GM18907 (cell line): Measurements from ENCODE around the gene AGBL1.
"Not testable (repeated sequence)": the region's sequence is repeated elsewhere in the genome, so short reads cannot be mapped to it uniquely, and the experiment has no call there.

Experiments used
- ATAC-seq: cut with Tn5 transposase; IDR thresholded peaks from one replicate; pipeline ENCODE4 v1.9.1; 2021; ENCODE audit warnings: mild to moderate bottlenecking, moderate library complexity; ENCODE audit not compliant: unreplicated experiment

The AGBL1 gene

DNA sequence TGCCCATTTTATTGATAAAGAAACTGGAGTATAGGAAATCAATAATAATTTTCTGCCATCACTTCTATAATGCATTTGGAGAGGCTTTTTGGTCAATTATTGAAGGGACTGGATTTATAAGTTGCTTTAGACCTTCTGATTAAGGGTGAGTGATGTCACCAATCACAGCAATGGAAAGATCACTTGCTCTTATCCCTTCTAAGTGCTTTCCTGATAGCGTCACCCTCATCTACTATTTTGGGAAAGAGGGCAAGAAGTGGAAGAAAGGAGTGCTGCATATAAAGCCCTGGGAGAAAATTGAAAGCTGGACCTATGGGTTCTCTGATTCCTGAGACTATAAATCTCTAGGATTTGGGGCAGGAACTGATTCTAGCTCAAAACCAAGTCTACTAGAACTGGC lies 771.3 kb downstream of the AGBL1 start:
- ATAC-seq, result no peak

DNA sequence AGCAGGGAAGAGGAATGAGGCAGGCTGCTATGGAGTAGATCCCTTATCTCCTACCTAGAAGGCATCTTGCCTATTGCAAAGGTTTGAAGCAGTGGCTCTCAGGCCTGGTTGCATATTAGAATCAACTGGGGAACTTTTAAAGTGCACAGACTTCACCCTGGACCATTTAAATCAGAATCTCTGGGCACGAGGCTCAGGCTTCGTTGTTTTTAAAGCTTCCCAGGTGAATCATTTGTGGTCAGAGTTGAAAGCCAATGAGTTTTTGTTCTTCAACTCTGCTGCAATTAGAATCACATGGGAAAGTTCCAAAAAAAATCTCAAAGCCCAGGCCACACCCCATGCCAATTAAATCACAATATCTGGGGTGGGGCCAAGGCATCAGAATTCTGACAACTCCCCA lies 773.1 kb downstream of the AGBL1 start:
- ATAC-seq, result no peak

DNA sequence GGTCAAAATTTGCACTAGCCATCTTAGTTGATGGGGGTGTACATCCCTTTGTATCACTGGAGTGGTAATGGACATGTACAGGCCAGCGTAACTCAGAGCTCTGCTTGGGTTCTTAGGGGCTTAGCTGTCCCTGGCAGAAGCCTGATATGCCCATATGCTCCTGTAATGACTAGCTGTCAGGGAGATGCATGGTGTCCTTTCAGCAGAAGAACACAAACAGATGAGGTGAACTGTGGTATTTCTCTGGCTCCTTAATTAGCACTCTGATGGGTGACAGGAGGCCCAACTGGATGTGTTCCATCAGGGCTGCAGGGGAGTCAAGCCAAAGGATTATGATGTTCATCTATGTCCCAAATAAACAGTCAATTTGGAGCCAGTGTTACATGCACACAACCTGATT lies 774.5 kb downstream of the AGBL1 start:
- ATAC-seq, result no peak

DNA sequence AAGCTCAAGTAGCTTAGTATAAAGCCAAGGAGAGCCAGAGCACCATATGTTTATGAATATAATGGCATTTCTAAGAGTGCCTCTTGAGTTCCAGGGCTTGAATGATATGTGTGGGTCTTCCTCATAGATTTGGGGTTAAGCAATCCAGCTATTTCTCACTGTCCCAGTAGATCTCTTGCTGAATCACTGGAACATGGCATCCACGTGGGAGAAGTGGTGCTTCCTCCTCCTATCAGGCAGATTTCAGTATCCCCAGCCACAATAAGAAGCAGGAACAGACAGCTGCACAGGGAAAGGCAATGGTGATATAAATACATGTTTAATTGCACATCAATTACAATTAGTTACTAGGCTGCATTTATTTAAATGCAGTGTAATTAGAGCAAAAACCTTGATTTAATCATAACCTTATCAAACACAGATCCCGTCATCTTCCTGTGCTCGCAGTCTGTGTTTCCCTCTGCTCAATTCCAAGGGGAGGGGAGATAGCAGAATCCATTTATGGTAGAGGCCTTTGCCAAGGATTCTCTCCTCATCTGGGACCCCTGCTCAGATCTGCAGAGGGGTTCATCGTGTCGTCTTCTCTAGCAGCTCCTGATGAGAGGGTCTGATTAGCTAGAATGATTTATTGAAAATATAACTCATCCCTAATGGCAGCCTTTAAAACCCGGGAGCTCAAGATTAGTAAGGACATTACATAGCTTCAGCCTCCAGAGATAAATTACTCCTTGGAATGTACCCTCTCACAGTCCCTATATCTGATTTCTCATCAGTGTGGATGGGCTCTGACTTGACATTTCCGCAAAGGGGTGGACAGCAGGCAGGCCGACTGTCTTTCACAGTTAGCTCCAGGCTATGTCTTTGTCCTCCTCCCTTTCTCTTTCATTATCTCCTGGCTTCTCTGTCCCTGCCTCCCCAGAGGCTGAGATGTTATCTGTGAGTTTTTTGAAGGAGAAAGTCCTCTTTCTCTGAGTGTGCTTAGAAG lies 775.9 kb downstream of the AGBL1 start:
- ATAC-seq, result no peak

DNA sequence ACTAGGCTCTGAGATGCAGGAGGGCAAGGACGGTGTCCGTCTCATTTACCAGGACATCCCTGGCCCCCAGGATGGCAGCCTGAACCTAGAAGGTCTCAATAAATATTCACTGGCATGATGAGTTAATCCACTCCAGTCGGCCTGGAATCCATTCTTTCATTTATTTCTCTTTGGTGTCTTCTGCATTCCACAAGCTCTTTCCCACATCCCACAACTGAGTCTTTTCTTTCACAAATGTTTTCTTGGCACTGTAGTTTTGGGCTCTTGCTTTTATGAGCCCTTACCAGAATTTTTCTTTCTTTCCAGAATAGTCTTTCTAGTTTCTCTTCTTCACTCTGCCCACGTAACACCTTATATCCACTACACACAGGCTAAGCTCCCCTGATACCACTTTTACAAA lies 778.0 kb downstream of the AGBL1 start:
- no peak for ATAC-seq

DNA sequence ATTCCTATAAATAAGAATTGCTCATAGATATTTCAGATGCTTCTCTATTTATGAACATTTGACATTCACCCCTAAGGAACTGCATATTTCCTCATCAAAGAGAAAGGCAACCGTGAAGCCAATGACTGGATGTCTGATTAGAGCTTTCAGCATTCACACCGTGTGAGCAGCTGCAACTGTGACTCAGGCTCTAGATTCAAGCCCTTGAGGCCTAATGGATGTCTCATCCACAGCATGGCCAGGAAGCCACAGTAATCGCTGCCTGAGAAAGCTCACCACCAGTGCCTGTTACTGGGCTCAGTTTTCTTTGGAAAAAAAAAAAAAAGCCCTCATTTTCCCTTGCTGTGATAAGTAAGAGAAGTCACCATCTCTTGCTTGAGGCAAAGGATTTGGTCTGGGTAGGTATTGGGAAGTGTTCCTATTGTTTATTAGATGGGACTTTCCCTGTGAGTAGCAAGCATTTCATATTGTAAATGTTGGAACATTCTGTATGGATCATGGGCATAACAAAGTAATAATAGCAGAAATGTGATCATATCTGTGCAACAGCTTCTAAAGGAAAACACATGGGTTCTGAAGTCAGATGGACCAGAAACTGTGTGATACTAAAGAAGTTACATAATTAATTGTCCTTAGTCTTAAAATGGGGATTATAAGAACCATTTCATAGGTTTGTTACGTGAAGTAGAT lies 783.7 kb downstream of the AGBL1 start:
- no peak for ATAC-seq

DNA sequence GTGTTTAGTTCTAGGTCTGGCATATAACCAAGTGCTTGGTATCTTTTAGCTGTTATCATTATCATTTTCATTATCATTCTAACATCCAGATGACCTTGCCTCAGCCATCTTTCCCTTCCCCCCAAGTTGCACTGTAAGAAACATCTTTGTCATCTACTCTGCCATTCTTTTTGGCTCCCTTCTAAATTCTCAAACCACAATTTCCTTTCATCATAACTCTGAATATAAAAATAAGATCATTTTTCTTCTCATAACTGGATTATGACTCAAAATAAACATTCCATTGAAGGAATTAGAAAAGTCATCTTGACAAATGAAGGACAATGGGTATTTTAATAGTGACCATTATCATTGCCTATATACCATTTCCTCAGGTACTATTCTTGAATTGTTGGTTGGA lies 786.2 kb downstream of the AGBL1 start:
- ATAC-seq, result no peak

DNA sequence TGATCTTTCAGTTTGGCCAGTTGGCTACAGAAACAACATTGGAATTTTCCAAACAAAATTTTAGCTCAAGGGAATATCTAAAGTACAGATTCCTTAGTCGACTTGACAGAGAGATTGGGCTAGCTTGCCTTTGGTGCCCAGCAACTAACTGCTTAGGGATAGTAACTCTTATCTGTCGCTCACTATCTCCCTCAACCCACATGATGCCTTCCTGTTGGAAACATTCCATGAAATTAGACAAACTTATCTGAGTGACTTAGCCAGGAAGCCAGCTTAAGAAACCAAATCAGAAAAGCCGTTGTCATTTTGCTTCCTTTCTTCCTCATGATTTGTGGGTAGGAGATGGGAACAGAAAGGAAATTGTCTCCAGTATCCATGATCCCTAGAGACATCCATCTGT lies 791.2 kb downstream of the AGBL1 start:
- no peak for ATAC-seq

DNA sequence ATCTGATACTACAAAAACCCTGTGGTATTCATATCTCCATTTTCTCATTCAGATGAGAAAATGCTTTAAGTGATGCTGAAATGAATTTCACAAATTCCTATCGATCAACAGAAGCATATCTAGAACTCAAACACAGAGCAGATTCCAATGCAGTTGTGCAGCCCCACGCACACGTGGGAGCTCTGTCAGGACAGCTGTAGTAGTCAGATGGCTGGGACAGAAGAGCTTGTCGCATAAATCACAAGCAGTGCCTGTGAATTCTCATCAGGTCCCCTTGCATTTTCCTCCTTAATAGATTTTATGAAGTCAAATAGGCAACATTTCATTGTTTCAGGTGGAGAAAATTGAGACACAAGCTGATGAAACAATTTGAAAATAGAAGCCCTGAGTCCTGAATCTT lies 792.3 kb downstream of the AGBL1 start:
- no peak for ATAC-seq

DNA sequence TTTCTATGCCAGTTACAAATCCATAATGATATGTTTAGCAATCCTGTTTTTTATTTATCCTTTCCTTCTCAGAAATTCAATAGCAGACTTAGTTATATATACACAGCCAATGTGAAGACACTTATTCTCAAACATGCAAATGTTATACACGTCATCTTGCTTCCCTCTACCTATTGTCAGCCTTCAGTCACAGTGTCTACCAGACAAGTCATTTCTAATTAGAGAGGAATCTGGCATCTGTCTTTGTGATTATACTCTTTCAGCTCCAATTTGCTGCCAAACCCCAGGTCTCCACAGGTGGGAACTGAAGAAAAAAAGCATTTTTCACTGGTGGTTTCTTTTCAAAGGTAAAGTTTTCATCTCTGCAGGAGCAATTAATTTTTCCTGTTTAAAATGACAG lies 793.1 kb downstream of the AGBL1 start:
- no peak for ATAC-seq

DNA sequence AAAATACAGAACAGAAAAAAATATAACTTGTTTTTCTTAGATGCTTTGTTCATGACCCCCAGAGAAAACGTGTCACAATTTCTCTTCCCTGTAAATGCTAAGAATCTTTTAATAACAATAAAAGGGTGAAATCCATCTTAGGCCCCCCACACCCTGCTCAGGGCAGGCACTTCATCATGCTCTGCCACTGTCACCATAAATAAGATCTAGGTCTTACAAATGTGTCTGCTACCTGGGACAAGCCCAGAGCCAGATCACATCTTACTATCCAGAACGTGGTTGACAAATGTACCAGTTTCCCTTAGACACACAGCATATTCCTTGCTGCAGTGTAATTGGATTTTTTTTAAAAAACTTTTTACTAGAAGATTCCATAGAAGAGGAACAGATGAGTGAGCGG lies 795.4 kb downstream of the AGBL1 start:
- ATAC-seq, result no peak

DNA sequence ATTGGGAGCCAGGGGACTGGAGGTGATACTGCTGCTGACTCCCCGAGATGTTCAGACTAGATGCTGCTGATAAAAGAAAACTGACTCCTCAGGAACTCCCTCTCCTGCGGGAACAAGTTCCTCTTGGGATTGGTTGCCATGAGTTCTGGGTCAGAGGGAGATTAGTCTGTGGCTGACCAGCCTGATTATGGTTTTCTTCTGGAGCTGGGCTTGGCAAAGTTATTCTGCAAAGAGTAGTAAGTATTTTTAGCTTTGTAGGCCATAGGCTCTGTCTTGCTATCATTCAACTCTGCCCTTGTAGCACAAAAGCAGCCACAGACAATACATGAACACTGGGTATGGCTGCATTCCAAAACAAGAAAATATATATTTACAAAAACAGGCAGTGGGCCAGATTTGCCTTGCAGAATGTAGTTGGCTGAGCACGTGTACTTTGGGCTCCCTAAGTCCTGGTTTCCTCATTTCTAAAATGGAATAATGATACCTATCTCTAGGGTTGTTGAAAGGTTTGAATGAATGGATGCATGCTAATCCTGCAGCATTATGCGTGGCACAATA lies 796.8 kb downstream of the AGBL1 start:
- no peak for ATAC-seq

DNA sequence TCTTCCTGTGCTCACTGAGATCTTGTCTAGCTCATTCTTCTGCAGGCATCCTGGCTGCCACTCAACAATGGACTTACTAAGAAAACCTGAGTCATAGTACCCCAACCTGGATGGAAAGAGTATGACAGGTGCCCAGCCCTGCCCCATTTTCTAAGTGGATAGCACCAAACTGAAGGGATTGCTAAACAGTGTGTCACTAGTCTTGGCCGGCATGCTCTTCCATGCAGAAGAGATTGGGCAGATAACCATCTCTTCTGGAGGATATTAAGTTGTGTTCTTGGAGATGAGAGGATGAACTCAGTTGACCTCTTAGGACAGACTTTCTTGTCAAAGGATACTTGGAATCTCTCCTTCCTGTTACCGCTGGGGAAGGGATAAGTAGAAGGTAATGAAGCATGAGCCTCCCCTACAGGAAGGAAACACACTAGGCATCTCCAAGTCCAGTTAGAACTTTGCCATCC lies 797.5 kb downstream of the AGBL1 start:
- no peak for ATAC-seq

DNA sequence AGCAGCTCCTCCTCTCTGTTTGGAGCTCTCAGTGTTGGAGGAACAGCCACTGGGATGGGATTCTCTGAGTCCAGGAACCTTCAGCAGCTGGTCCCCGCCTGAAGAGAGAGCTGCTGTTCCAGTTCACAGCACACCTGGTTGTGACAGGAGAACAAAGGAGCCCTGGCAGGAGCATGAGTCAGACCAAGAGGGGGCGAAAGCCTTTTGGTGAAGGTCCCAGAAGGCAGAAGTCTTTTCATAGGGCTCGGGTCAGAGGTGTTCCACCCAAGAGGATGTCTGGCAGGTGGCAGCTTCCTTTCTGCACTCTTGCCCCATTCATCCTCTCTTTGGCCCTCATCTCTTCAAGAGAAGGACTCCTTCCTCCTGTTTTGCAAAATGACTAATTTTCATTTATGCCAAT lies 799.2 kb downstream of the AGBL1 start:
- not testable (repeated sequence) for ATAC-seq

DNA sequence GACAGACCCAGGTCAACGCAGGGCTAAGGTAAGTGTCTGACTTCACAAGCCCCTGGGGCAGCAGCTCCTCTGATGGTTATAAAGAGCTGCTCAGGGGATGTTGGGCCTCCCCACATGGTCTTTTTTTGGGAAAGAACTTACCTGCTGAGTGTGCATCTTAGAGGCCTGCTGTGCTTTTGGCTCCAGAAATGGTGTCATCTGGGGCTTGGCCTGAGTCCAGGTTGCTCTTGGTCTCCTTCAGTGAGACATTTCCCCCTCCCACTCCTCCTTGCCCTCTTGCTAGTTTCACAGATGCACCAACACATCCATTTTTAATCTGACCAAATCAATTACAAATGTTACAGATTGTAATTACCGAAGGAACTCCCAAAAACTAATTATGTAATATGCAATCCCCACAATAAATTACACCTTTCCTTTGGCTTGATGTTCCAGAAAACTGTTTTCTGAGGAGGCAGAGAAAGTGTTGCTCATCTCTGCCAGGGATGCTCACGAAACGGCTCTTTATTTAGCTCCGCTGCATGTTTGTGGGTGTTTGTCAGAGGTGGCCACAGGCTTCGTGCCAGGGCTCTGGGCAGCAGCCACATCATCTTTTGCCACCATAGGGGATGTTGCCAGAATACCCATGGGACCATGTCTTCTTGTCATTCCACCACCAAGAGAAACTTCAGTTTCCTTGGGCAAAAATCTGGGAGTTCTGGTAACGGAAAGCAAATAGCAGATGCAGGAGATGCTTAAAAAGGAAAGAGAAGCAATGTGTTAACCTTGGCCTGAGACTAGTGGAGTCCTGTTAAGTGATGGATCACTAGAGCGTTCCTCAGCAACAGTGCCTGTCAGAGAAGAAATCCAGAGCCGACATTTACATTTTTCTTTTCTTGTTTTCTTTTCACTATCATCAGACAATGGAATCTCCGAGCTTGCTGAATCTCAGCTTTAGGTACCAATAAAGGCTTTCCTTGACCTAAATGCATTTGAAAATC lies 799.9 kb downstream of the AGBL1 start:
- no peak for ATAC-seq

DNA sequence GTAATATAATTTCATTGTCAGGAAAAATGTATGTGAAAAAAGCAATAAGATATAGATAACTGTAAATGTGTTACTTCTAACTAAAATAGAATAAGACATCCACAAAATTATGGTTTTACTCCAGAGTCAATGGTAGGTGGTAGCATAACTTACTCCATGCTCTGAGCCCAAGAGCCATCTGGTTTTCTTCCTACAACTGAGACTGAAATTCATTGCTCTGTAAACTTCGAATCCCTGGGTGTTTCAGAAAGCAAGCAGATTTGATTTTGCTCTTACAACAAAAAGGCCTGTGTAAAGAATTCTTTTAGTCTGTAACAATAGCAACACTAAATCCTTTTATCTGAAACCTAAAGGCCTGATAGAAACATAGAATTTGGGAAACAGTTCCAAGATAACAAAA lies 805.9 kb downstream of the AGBL1 start:
- ATAC-seq, result no peak

DNA sequence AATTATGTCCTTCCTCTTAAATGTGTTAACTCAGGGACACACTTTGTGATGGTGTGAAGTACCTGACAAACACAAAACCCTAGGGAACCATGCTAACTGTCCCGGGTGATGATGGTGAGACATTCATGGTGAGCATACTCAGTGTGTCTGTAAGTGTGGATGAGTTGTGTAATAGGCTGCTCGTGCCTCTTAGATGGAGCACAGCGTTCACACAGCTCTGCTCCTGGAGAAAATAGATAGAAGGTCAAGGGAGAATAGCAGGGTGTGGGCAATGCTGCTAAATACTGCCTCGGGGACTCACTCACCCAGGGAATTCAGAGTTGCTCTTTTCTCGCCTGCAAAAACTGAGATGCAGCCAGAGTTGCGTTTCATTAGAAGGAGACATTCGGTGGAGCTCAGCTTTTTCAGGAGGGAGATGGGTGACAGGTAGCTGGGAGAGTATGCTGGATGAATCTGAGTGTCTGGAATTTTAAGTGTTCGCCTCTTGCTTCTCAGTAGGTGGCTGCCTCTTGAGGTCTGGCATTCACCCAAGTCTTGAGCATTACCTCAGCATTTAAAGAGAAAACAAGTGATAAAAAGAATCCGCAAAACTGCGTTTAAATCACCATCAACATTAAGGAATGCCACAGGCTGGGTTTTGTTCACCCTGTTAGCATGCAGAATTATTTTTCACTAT lies 813.2 kb downstream of the AGBL1 start:
- ATAC-seq, result no peak

DNA sequence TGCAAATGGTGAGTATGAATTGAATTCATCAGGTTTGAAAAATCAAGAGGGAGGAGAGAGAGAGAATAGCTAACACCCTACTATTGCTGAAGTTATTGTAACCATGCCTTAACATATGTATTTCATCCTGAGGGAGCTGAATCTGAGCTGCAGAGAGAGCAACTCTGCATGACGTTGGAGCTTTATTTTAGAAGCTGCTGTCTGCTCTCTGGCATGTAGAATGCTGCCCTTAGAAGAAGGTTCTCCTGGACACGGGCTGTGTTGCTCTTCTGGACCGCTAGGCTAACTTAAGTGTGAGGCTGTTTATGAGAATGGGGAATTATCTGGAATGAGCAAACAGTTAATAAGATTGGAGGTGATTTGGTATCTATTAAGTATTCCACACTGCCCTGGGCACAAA lies 814.6 kb downstream of the AGBL1 start:
- ATAC-seq, result no peak

DNA sequence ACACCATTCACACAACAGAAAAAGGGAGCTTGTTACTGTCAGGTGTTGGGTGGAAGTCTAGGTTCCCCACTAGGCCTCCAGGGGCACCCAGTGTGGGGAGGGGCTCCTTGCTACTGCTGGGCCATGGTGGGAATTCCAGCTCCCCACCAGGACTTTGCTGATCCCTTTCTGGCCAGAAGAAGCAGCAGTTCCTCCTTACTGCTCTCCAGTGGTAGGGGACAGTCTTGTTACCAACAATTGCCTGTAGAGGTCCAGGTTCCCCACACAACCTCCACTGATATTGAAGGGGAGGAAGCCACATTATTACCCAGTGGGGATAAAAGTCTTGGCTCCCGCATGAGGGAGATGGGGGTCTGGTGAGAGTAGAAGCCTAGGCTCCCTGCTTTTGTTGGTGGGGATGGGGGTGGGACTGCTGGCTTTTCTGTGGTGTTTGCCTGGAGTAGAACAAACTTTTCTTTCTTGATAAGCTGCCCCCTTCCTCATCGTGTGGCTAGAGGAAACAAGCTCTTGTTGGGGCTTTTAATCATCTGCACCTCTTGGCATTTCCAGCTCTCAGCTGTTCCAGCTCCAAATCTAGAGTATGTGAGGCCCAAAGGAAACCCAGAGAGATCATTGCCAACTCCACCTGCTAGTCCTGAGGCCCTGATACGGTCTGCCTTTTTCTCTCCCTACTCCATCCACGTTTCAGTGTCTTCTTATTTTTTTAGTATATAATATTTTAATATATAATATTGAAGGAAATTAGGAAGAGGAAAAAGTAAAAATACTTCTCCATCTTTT lies 824.2 kb downstream of the AGBL1 start:
- no peak for ATAC-seq
